ENCODE results near the gene KIAA0040. TPM values are rescaled to one million over a fixed set of nuclear protein-coding genes. Genes with fewer than 3 reads are reported as not detected.
"Not testable (repeated sequence)": the region's sequence is repeated elsewhere in the genome, so short reads cannot be mapped to it uniquely, and the experiment has no call there.

Gene KIAA0040
- total RNA-seq, 1 donor from 2014 or later: 5.9 TPM

DNA sequence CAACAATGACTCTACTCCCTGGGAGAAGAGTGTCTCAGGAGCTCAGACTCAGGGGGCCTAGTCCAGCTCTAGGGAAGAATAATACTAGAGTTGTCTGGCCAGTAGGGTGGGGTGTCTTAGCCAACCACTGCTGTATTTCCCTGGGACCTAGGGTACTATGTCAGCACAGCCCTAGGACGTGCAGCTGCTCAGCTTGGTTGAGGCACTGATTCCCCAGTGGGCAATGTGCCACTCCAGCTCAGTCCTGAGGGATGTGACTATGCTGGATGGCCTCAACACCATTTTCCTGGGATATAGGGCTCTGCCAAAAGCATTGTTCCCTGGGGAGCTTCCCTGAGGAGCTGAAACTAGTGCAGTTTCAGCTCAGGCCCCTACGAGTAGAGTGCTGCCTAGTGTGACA is 77.6 kb downstream of the KIAA0040 start:
- DNase-seq (ENCODE audit: low spot score) (no peak), ATAC-seq (no peak)

DNA sequence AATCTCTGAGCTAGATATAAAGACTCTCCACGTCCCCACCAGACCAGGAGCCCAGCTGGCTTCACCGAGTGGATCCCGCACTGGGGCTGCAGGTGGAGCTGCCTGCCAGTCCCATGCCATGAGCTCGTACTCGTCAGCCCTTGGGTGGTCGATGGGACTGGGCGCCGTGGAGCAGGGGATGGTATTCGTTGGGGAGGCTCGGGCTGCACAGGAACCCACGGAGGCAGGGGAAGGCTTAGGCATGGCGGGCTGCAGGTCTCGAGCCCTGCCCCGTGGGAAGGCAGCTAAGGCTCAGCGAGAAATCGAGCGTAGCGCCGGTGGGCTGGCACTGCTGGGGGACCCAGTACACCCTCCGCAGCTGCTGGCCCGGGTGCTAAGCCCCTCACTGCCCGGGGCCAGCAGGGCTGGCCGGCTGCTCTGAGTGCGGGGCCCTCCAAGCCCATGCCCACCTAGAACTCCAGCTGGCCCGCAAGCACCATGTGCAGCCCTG is 84.2 kb downstream of the KIAA0040 start:
- DNase-seq (ENCODE audit: low spot score); ATAC-seq: not testable (repeated sequence)

Other genes starting within 250 kb of the KIAA0040 start
- gene CACYBP, start 192.8 kb downstream of the KIAA0040 start, total RNA-seq: 27.8 TPM
- 20.4 TPM for gene MRPS14, start 169.4 kb downstream of the KIAA0040 start, total RNA-seq
- gene TNN, start 124.9 kb downstream of the KIAA0040 start, total RNA-seq: 0.58 TPM